BE2C (cell line): ENCODE data around the gene PPM1N.

ENCODE experiments used
- DNase-seq: peaks from one replicate; pipeline ENCODE4 v3.0.0-alpha.2; 2020
- H3K27me3 ChIP-seq: fragments of 250-450 bp; sonication (Bioruptor Pico); 2 replicates; pipeline ENCODE4 v1.5.1; 2020; ENCODE audit warnings: mild to moderate bottlenecking
- H3K36me3 ChIP-seq: fragments of 250-450 bp; sonication (Bioruptor Pico); 2 replicates; pipeline ENCODE4 v1.5.1; 2020; ENCODE audit warnings: mild to moderate bottlenecking
- H3K4me1 ChIP-seq: fragments of 250-450 bp; sonication (Bioruptor Pico); 2 replicates; pipeline ENCODE4 v1.5.1; 2020
- H3K4me3 ChIP-seq: 2 replicates; pipeline ENCODE4 v1.5.1; 2011; ENCODE audit warnings: low read depth, low read length
- H3K9me3 ChIP-seq: fragments of 250-450 bp; sonication (Bioruptor Pico); 2 replicates; pipeline ENCODE4 v1.5.1; 2020
- TF ChIP-seq, protein P1 (sequence below): IDR thresholded peaks from 2 replicates; pipeline ENCODE4 v1.5.1; 2012; ENCODE audit warnings: mild to moderate bottlenecking, low read depth, low read length

PPM1N gene

DNA sequence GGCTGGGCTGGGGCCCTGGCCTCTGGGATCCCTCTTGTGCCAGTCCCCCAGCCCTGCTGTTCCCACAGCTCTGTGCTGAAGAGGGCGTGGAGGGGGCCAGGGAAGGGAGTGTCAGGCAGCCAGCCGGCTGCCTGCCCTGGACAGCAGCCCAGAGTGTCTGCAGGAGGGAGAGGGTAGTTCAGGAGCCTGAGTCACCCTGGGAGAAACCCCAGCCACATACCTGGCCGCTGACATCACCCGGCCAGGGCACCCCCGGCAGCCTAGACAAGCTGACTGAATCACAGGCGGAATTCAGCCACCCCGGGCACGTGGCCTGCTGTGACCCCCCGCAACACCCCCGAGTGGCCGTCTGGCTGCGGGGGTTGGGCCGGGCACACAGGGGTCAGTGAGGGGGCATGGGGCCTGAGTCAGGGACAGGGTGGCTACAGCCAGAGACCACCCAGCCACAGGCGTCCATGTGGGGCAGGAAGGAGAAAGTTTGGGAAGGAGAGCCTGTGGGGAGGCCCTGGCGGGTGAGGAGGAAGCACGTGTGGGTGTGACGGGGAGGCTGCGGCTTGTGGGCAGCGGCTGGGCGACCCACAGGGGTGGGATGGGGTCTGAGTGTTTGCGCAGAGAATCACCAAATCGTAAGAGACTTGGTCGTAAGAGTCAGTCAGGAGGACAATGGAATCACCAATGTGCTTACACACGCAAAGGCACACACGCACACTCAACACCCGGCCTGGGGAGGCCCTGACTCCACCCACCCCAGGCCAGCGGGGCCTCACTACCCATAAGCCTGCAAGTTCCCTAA, 42.3 kb upstream of the PPM1N start:
- Histone ChIP-seq H3K4me1 (peaks cover 10% of the 10 kb centered on the region), H3K9me3 (no peaks in the 10 kb centered on the region), H3K4me3 (no peak overlapping the region), H3K27me3 (no peaks in the 10 kb centered on the region; the same call in 1 of the 2 replicates), H3K36me3 (no peaks in the 10 kb centered on the region)
- DNase-seq = peak; percentile 89
- TF ChIP-seq, protein P1, sequence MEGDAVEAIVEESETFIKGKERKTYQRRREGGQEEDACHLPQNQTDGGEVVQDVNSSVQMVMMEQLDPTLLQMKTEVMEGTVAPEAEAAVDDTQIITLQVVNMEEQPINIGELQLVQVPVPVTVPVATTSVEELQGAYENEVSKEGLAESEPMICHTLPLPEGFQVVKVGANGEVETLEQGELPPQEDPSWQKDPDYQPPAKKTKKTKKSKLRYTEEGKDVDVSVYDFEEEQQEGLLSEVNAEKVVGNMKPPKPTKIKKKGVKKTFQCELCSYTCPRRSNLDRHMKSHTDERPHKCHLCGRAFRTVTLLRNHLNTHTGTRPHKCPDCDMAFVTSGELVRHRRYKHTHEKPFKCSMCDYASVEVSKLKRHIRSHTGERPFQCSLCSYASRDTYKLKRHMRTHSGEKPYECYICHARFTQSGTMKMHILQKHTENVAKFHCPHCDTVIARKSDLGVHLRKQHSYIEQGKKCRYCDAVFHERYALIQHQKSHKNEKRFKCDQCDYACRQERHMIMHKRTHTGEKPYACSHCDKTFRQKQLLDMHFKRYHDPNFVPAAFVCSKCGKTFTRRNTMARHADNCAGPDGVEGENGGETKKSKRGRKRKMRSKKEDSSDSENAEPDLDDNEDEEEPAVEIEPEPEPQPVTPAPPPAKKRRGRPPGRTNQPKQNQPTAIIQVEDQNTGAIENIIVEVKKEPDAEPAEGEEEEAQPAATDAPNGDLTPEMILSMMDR = no peak

DNA sequence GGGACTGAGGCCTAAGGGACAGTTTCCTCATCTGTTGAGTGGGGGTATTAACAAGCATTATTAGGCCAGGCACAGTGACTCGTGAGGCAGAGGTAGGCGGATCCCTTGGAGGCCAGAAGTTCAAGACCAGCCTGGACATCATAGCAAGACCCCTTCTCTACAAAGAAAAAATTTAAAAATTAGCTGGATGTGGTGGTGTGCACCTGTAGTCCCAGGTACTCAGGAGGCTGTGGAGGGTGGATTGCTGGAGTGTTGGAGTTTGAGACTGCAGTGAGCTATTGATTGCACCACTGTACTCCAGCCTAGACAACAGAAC, 41.8 kb upstream of the PPM1N start:
- Histone ChIP-seq H3K36me3 (no peaks in the 10 kb centered on the region), H3K27me3 (no peaks in the 10 kb centered on the region; the same call in 1 of the 2 replicates), H3K4me3 (no peak overlapping the region), H3K4me1 (peaks cover 7% of the 10 kb centered on the region), H3K9me3 (no peaks in the 10 kb centered on the region)
- DNase-seq = no peak
- TF ChIP-seq, protein P1 = no peak

DNA sequence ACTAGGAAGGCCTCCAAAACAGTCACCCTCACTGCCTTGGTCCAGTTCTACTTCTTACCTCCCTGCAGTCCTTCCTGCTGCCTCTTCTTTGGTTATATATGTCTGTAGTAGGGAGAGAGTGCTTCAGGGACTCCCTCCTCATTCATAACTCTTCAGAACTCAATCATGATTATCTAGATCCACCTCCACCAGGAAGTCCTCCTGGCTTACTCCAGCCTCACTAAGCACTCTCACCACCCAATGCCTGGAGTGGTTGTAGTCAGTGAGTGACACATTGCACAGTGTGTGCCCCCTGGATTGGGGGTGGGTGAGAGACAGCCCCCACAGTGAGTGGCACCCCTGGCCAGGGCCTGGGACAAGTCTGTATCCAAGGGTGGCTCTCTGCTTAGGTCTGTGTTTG, 40.5 kb upstream of the PPM1N start:
- Histone ChIP-seq H3K4me1 (peaks cover 7% of the 10 kb centered on the region), H3K4me3 (no peak overlapping the region), H3K27me3 (no peaks in the 10 kb centered on the region; the same call in 1 of the 2 replicates), H3K36me3 (no peaks in the 10 kb centered on the region), H3K9me3 (no peaks in the 10 kb centered on the region)
- no peak for DNase-seq
- TF ChIP-seq, protein P1 = no peak

DNA sequence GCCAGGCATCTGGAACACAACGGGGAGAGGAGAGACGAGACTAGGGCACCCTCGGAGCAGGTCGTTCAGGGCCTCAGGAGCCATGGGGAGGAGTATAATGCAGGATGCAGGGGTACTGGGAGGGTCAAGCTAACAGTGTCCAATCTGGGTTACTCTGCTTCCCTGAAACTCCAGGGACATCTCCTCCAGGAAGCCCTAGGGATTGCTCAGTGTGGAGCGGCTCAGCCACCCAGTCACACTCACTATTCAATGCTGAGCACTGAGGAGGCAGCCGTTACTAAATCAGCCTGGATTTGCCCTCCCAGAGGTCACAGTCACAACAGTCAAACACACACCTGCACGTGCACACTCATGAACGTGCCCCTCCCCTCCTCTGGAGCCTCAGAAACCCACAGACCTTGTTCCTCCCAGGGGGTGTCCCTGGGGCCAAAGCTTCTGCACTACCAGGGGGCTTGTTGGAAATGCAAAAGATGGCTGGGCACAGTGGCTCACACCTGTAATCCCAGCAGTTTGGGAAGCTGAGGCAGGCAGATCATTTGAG, 37.4 kb upstream of the PPM1N start:
- no peak overlapping the region for H3K4me3 ChIP-seq

DNA sequence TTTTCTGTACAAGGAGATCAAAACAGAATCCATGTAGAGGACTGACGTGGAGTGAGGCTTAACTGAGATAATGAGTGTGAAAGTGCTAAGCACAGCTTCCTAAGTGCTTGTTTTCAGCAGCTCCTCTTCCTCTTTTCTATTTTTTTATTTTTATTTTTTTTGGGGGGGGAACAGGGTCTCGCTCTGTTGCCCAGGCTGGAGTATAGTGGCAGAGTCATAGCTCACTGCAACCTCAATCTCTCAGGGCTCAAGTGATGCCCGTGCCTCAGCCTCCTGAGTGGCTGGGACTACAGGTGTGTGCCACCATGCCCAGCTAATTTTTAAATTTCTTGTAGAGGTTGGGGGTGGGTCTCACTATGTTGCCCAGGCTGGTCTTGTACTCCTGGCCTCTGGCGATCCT, 36.1 kb upstream of the PPM1N start:
- Histone ChIP-seq H3K9me3 (no peaks in the 10 kb centered on the region), H3K36me3 (no peaks in the 10 kb centered on the region), H3K4me3 (no peak overlapping the region), H3K4me1 (no peaks in the 10 kb centered on the region), H3K27me3 (no peaks in the 10 kb centered on the region; the same call in 1 of the 2 replicates)
- no peak for DNase-seq
- TF ChIP-seq, protein P1 = no peak

More for the DNA sequence above, 37.4 kb upstream of the PPM1N start:
- Histone ChIP-seq H3K9me3 (no peaks in the 10 kb centered on the region), H3K27me3 (no peaks in the 10 kb centered on the region; the same call in 1 of the 2 replicates), H3K4me1 (peaks cover 2% of the 10 kb centered on the region), H3K36me3 (no peaks in the 10 kb centered on the region)
- TF ChIP-seq, protein P1 = no peak
- DNase-seq = no peak

DNA sequence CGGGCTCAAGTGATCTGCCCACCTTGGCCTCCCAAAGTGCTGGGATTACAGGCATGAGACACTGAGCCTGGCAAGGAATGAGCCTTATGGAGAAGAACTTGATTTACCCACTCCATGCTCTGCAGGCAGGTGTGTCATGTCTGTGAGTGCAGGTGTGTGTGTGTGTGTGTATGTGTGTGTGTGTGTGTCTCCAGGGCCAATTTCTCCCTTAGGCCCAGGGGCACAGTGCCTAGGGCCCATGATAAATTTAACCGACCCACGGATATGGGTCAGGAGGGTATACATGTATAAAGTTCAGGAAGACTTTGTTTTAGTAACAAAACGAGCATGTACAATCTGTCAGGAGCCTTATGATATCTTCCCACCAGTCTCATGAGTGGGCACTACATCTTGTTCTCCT, 35.0 kb upstream of the PPM1N start:
- TF ChIP-seq, protein P1 = no peak
- Histone ChIP-seq H3K4me1 (no peaks in the 10 kb centered on the region; the same call in 1 of the 2 replicates), H3K27me3 (no peaks in the 10 kb centered on the region; the same call in 1 of the 2 replicates), H3K4me3 (no peak overlapping the region), H3K9me3 (no peaks in the 10 kb centered on the region), H3K36me3 (no peaks in the 10 kb centered on the region)
- DNase-seq = no peak
